A172 (cell line): Measurements from ENCODE around the gene ARHGEF19. TPM values are rescaled to one million over a fixed set of nuclear protein-coding genes. Genes with fewer than 3 reads are reported as not detected.
"Not testable (repeated sequence)": the region's sequence is repeated elsewhere in the genome, so short reads cannot be mapped to it uniquely, and the experiment has no call there.

Experiments
- DNase-seq: peaks from one replicate; pipeline ENCODE4 v3.0.0-alpha.2; 2015; ENCODE audit warnings: low spot score
- total RNA-seq: library from RNA; depleted of rRNA; stranded (reverse); fragments of >200 nt; shearing (Covaris generic); gene quantifications from 2 replicates; pipeline ENCODE4 v1.2.3, GENCODE V29; 2014; rRNA removed

ARHGEF19 gene
- 0.50 and 1.1 TPM in 2 replicates for total RNA-seq

DNA sequence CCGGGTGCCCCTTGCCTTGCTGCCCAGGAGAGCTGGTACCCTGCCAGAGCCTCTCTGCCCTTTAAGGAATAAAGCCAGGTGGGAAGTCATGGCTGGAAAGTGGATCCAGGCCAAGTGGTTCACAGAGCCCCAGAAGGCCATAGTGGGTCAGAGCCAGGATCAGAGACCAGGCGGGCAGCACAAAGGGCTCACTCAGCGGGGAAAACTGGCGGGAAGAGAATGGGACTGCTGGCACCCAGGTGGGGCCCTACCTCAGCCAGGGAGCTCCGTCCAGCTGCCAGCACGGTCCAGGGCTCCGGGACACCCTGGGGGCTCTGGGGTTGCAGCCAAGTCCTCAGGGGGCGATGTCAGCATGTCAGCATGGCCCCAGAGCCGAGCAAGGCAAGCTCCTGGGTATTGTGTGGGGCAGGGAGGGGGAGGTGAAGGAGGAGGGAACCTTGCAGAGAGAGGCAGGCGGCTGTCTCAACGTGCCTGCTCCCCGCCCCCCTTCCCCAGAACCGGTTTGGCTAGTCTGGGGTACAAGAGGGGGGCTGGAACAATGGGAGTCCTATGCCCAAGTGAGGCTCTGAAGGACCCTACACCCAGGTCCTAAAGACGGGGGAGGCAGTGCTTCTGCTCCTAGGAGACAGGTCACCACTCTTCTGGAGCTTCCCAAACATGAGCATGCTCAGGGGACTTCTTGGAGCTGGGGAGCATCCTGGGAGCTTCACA lies at the start of gene ARHGEF19:
Gene ARHGEF19 (minus strand): TSS at position 402 of the 711 bp plus-strand sequence. CDS start 3,598 bp downstream, outside the sequence.
- no peak for DNase-seq

DNA sequence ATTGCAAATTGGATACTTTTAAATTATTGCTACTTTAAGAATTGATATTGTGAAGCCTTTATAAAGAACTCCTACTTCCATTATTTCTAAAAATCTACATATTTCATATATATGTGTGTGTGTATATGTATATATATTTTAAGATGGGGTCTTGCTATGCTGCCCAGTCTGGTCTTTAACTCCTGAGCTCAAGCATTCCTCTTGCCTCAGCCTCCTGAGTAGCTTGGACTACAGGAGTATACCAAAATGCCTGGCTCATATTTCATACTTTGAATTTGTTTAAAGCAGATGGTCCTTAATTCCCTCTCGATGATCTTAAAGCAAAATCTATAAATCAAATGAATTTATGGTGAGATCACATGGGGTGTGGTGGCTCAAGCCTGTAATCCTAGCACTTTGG lies 49.6 kb upstream of the ARHGEF19 start:
- no peak for DNase-seq

DNA sequence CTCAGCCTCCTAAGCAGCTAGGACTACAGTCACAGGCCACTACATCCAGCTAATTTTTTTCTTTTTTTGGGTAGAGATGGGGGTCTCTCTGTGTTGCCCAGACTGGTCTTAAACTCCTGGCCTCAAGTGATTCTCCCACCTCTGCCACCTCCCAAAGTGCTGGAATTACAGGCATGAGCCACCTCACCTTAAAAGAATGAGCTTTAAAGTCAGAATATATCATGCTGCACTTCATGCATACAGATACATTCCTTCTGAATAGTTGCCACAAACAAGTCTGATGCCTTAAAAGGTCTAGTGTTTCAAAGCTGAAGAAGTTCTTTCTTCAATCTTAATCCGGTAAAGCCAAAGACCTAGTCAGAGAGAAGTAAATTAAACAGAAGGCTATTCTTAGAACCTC lies 48.4 kb upstream of the ARHGEF19 start:
- DNase-seq = peak; percentile 30

DNA sequence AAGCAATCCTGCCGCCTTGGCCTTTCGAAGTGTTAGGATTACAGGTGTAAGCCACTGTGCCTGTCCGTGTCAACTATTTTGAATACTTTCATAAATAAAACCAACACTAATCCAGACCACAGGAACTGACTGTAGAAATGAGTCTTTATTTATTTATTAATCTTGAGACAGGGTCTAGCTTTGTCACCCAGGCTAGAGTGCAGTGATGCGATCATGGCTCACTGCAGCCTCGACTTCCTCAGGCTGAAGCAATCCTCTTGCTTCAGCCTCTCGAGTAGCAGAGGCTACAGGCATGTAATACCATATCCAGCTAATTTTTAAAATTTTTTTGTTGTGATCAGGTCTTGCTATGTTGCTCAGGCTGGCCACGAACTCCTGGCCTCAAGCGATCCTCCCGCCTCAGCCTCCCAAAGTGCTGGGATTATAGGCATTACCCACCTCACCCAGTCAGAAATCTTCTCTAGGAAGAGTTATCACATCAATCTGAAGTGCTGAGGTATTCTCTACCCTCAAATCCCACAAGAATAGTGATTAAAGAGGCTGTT lies 46.2 kb upstream of the ARHGEF19 start:
- DNase-seq = no peak

DNA sequence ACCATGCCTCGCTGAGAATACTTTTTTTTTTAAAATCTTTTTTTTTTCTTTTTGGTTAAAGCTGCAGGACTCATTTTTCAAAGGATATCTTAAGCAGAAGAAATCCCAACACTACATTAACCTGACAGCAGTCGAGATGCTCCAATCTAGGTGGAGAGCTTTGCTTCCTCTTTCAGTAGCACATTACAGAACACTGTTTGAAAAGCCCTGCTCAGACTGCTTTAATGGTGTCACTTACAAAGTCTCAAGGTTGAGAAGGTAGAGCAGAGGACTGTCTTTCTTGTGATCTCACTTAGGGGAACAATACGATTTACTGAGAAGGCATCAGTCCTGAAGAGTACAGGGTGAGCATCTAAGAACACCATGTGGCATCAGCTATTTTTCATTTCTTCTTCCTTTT lies 45.5 kb upstream of the ARHGEF19 start:
- no peak for DNase-seq

DNA sequence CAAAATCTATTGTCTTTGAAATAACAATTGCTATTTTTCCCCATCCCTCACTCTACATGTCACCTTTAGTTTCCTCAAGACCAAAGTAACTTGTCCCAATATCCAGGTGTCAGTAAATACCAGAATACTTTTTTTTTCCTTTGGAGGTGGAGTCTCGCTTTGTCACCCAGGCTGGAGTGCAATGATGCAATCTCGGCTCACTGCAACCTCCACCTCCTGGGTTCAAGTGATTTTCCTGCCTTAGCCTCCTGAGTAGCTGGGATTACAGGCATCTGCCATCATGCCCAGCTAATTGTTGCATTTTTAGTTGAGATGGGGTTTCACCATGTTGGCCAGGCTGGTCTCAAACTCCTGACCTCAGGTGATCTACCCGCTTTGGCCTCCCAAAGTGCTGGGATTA lies 45.1 kb upstream of the ARHGEF19 start:
- DNase-seq = not testable (repeated sequence)

DNA sequence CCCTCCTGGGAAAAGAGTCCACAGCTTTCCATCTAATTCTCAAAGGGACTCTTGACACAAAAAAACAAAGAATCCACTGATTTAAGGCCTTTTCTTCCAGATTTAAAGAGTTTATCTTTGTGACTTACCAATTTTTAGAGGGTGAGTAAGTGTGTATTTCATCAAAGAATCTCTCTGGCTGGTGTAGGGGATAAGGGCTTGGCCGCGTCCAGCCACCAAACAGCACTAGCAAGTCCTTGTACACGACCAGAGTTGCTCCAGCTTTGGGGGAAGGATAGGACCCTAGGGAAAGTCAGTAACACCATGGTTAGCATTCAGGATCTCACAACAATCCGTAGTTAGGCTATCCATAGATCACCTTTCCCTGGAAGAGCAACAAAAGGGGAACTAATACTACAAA lies 44.0 kb upstream of the ARHGEF19 start:
- no peak for DNase-seq

DNA sequence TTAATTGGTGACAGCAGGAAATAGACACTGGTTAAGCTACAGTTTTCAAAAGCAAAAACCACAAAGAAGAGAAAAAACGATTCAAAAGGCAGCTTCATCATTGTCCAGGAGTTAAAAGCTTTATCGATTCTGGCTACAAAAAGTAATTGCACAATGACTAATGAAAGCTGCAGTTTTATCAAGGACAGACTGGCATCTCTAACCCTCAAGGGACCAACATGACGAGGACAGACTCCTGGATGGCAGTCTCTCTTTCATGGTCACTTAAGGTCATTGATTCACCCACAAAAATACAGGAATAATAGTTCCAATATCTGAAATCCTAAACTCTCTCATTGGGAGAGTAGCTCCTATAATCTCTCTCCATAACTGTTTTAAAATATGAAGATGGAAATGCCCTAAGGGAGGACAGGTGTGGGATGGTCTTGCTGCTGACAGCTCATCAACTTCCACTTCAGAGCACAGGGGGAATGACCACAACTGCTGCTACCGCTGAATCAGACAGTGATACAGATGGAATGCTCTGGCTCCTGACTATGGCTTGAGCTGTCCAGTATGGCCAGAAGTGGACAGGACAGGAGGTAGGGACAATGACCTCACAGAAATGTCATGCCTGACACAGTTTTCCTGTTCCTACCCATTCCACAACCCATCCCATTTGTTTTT lies 41.9 kb upstream of the ARHGEF19 start:
- DNase-seq = peak; percentile 30

DNA sequence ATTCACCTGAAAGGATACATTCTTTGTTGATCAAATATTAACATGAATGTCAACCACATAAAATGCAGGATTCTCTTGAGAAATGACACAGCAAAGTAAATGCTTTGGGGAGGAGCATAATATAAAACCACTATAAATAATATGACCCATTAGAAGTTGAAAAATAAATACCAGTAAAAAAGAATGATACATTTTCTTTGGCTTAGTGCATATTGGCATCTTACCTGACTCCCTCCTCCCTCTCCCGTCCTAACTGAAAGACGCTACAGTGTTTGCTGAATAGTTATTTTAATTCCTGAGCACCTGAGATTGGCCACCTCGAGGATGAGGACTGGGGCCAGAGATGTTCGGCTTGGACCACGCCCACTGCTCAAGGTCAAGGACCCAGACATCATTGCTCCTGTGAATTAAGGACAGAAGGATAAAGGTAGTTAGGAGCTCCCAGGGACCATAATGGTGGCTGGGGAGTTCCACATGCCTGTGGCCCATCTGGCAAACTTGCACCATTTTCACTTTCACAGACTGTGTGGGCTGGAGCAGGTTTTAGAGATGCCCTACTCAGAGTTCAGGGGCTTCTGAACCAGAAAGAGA lies 41.0 kb upstream of the ARHGEF19 start:
- no peak for DNase-seq

DNA sequence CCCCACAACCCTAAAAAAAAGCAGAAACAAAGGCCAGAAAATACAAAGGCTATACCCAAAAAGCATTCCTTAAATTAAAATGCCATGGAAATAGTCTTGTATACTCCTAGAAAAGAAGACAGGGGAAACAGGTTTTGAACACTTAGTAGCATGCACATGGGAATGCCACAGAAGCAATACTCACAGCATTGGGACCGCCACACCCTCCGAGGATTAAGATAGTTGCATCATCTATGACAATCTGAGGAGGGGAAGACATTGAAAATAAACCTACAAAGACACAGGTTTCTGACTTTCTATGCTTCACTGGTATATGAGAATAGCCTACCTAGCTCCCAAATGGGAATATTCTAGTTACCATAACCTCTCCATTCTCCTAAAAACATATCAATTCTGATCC lies 40.5 kb upstream of the ARHGEF19 start:
- DNase-seq = no peak

DNA sequence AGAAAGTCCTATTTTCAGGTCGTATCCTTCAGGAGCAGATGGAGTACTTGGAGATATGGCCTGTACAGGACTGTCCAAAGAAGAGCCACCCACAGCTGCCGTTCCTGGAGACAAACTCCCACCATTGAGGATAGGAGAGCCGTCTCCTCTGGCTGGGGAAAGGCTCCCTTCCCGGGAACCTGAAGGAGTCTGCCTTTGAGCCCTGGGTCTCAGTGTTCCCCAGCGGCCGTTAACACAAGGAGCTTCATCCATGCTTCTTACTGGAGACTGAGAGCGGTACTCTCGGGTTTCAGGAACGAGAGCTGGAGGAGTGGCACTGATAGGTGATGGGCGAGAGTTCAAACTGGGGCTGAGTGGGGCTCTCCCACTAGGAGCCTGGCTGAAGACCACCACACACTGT lies 38.9 kb upstream of the ARHGEF19 start:
- DNase-seq = no peak

DNA sequence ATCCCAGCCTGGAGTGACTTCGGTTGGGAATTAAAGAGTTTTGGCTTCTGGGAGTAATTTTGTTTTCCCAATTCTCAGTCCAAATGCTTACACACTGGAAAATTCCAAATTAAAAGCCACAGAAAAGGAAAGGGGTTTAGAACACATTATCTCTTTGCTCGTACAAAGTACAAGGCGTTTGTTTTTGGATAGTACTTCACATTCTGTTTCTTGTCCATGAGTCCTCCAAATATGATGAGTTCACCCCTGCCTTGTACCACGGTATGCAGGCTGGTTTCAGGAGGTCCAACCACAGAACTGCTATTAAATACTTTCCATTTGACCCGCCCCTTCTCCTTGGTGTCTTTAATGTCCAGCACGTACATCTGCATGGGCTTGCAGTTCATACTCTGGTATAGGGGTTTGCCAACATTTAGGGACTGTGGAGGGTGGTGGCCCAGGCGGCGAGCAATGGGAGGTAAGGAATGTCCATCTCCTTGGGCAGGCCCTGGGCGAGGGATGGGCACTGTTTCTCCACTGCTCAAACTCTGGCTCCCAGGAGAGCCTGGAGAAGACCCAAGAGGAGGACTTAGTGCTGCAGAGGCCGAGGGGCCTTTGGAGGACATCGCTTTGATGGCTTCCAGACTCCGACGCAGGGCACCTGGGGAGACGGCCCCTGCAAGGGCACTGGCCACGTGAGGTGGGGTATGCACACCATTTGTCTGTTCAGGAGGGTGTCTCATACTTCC lies 38.2 kb upstream of the ARHGEF19 start:
- no peak for DNase-seq

DNA sequence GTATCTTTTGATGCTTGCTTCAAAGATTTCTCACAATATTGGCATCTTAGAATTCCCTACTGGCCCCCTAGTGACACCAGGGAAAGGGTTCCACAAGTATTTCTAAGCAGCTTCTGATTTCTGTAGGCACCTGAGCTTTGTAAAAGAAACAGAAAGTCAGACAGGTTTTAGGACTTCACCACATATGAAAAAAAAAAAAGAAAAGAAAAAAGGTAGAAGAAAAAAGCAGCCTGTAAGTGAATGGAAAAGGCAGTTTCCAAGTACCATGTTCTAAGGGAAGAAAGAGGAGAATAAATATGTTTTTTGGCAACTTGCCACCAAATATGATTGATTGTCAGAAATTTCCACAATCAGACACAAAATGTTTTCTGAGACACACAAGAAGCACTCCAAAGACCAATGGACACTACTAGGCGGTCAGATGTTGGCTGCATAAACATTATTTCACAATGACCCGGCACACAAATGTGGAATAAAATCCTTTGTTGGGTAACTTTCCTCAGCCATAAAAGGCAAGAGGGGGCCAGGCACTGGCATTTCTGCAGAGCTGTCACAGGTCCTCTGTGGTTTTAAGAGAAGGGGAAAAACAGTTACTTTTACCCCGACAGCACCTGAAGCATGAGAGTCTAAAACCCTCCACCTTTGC lies 37.3 kb upstream of the ARHGEF19 start:
- DNase-seq = no peak

DNA sequence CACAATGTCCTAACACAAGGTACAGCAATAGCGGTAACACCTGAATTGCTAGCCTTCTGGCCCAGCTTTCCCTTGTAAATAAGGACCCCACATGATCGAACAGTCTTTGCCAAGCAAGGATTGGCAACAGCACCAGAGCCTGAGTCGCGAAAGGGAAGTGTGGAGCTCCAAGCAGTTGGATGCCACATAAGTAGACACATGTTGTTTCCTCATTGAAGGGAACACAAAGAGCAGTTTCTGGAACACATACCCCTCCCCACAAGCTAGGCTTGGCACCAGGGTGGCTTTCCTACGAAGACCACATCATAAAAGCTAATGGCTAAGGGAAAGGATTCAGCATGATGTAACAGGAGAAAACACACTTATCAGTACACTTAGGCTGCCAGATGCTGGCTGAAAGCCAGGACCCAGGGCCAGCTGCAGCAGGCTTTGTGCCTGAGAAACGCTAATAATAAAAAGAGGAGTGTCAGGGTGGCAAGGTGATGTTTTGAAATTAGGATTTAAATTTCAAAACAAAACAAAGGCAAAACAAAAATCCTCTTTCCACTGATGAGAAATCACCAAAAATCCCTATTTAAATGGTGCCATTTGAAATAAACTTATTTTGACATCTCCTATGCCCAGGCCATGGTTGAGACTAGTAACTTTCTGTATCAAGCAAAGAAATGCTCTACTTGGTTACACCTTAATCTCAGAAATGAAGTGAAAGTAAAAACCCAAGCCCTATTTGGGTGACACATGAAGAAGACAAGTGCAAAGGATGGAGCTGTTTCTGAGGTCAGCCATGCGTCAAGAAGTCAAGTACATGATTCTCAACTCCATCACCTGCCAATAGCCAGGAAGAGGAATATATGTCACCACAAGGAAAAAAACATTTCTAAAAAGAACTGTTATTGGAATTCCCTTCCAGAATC lies 36.4 kb upstream of the ARHGEF19 start:
- peak; percentile 60 for DNase-seq

DNA sequence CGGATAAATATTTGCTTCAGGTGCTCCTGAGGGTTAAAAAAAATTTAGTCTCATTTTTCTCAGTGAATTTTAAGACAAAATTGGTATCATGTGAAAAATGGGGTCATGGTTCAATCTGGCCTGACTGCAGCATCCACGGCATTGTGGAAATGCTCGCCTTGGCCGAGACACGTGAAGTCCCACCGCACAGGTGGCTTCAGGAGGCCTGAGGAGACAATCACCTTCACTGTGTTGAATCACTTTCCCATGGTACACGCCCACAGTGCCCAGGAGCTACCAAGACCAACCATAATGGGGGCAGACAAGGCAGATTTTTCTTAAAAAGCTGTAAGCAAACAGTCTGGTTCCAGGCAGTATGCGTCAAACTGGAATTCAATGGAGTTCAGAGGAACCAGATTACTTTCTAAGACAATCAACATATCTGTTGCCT lies 35.6 kb upstream of the ARHGEF19 start:
- no peak for DNase-seq

DNA sequence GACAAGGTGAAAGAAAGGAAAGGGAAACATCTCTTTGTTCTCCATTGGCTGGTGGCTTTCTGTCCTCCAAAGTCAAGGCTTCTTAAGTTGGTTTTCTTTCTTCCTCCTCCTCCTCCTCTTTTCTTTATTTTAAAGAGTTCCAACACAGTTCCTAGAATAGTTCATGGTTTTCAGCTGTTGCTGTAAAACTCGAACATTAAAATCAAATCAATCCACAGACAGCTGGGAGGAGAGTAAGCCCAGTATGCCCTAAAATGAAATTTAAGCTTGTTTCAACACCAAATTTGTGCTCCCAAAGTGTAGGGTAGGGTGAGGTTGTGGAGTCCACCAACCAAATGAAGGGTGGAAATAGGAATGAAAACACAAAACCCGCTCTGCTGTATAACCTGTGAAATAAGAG lies 35.0 kb upstream of the ARHGEF19 start:
- DNase-seq = no peak

DNA sequence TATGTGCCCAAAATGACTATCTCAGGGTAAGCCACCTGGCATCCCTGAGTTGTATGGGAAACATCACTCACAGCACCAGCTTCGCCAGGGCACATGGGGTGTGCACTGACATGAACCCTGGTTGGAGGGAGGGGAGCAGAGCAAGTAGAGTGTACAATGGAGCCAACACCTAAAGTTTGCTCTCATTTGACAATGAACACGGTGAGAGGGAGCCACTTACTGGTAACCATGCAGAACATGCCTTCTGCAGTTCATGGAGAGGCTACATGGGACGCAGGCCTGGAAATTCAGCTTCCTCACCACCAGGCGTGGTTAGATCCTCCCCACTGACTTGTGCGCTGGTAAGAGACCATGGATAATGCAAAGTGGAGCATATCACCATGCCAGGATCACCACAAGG lies 34.5 kb upstream of the ARHGEF19 start:
- no peak for DNase-seq

DNA sequence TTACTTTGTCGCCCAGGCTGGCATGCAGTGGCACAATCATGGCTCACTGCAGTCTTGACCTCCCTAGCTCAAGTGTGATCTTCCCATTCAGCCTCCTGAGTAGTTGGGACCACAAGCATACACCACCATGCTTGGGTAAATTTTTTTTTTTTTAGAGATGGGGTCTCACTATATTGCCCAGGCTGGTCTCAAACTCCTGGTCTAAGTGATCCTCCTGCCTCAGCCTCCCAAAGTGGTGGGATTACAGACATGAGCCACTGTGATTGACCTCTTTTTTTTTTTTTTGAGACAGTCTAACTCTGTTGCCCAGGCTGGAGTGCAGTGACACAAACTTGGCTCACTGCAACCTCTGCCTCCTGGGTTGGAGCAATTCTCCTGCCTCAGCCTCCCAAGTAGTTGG lies 33.8 kb upstream of the ARHGEF19 start:
- not testable (repeated sequence) for DNase-seq

DNA sequence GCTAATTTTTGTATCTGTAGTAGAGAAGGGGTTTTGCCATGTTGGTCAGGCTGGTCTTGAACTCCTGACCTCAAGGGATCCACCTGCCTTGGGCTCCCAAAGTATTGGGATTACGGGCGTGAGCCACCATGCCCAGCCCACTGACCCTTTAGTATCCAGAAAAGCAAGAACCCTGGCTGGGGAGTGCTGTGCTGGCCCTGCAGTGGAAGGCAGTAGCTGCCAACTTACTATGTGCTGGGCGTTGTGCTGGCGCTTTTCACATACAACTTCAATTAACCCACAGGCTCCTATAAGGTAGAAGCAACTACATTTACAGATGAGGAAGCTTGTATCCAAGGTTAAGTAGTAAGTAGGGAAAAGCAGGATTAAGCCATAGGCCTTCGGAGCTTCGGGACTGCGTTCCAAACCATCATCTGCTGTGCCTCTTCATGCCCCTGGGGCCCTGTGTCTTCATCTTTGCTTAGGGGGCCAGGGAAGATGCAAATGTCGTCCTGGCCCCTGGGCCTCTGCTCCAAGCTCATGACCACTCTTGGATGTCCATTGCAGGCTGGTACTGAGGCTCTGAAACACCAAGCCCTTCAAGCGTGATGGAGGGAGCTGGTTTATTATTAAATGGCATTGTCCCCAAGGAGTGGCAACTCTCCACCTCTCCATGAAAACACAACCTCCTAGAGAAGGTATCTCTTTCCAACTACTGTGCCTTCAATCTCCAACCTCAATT lies 33.2 kb upstream of the ARHGEF19 start:
- no peak for DNase-seq
